ENCODE results near the gene GP1BB. TPM values are rescaled to one million over a fixed set of nuclear protein-coding genes. Genes with fewer than 3 reads are reported as not detected.

Gene GP1BB
- total RNA-seq, 5 donors from 2014 or later (not counting 1 experiment from before 2014, with no cell fraction given) = 0.19 to 2.1 (median 0.36) TPM

DNA sequence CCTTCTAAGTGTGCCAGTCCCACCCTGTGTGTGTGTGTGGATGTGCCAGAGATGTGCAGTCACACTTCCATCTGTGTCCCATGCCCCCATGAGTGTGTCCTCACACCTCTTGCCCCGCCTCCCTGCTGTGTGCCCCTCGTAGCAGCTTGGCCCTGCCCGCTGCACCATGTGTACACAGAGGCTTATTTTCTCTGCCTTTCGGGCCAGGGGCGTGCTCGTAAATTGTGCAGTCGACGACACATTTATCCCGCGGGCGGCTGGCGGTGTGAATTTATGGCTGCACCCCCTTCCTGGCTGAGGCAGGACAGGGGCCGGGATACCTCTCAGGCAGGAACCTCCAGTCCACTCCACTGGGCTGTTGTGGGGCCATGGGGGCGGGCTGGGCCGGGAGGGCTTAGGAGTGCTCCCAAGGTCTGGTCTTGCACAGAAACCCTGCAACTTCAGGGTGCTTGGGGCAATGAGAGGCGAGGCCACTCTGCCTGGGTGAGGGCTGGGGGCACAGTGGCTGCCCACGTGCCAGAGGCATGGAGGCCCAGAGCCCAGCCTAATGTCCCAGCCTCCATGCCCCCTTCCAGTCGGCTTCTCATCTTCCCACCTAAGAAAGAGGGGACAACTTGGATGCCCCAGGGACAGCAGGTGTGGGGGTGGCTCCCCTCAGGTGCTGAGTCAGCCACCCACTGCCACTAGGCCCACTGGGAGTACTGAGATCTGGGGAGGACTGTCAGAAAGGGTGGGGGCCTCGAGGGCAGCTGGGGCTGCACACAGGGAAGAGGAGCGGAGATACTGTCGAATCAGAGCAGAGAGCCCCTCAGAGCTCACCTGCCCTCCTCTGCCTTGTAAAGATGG is 12.5 kb downstream of the GP1BB start:
- Mint-ChIP-seq H3K27me3 (no peaks in the 10 kb centered on the region), H3K4me3 (no peak overlapping the region), H3K27ac (no peak overlapping the region), H3K36me3 (no peaks in the 10 kb centered on the region), H3K9me3 (no peaks in the 10 kb centered on the region), H3K4me1 (peaks cover 0 to under 1% (median 0%) of the 10 kb centered on the region in 3 donors)
- Histone ChIP-seq H3K4me1 (ENCODE audit: control insufficient read depth in 1 of 2, extremely low read depth in 1 of 2, insufficient read depth in 2 of 2, low read length in 2 of 2) (peaks cover 0 to 5% of the 10 kb centered on the region in 2 experiments), H3K27me3 (replicated peaks in 1 of 2; ENCODE audit: control insufficient read depth in 2 of 2, extremely low read depth in 1 of 2, insufficient read depth in 2 of 2, low read length in 1 of 2) (peaks cover 0 to 9% of the 10 kb centered on the region in 2 experiments), H3K27ac (ENCODE audit: low read length) (no peak overlapping the region), H3K4me3 (ENCODE audit: control insufficient read depth in 1 of 2, extremely low read depth in 1 of 2, low read length in 1 of 2) (no peak overlapping the region), H3K36me3 (ENCODE audit: control insufficient read depth in 2 of 2, extremely low read depth in 1 of 2, insufficient read depth in 1 of 2, low read length in 1 of 2) (no peaks in the 10 kb centered on the region), H3K9me3 (no peaks in the 10 kb centered on the region)
- ChIA-PET POLR2A (no interaction called here), CTCF (no interaction called here)
- WGBS (ENCODE audit: insufficient coverage) = 77% methylated on average over 15 of the region's 21 CpGs
- ATAC-seq (replicated peaks in 1 of 4) (no peak), DNase-seq (no peak)

DNA sequence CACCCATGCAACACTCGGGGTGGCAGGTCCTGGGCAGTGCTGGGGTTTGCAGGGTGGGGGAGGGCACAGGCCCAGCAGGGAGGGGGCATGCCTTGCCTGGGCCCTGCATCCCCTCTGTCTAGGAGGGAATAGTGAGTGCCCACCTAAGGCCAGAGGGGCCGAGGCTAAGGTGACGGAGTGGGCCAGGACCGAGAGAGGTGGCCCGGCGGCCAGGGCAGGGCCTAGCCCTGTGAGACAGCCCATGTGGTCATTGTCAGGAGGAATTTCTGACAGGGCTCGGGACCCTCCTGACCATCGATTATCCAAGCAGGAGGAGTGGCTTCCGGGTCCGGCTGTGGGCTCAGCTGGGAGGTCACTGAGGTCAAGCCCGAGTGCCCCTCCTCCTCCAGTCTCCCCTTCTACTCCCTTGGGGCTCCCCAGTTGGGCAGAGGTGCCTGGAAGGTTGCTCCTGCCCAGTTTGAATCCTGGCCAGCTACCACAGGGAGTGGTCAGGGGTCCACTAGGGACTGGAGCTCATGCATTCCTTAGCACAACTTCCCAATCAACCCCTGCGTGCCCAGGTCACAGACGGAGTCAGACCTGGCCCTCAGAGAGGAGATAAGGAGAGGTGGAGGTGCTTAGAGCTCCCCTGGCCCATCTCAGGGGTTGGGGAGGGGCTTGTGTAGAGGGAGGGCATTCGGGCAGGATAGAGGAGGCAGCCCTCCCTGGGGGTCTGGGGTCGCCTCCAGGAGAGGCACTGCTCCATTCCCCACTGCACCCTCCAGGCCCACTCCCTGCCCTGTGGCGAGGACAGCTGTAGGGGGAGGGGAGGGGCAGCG is 14.7 kb downstream of the GP1BB start:
- POLR2A ChIA-PET = no interaction called here
- Mint-ChIP-seq H3K4me1 (no peaks in the 10 kb centered on the region), H3K4me3 (no peak overlapping the region), H3K9me3 (no peaks in the 10 kb centered on the region), H3K27ac (no peak overlapping the region), H3K36me3 (no peaks in the 10 kb centered on the region), H3K27me3 (no peaks in the 10 kb centered on the region)
- no peaks in the 10 kb centered on the region for H3K9me3 ChIP-seq
- no peak for DNase-seq
- H3K4me3 ChIP-seq (ENCODE audit: control insufficient read depth in 1 of 2, extremely low read depth in 1 of 2, low read length in 1 of 2) = no peak overlapping the region
- 88% methylated on average over 6 of the region's 17 CpGs for whole genome bisulfite sequencing (ENCODE audit: insufficient coverage)
- no peak for ATAC-seq (replicated peaks in 1 of 4)
- no peak overlapping the region for H3K27ac ChIP-seq (ENCODE audit: low read length)
- peaks cover 0 to 3% of the 10 kb centered on the region in 2 experiments for H3K27me3 ChIP-seq (replicated peaks in 1 of 2; ENCODE audit: control insufficient read depth in 2 of 2, extremely low read depth in 1 of 2, insufficient read depth in 2 of 2, low read length in 1 of 2)
- H3K36me3 ChIP-seq (ENCODE audit: control insufficient read depth in 2 of 2, extremely low read depth in 1 of 2, insufficient read depth in 1 of 2, low read length in 1 of 2) = no peaks in the 10 kb centered on the region
- no peaks in the 10 kb centered on the region for H3K4me1 ChIP-seq (ENCODE audit: control insufficient read depth in 1 of 2, extremely low read depth in 1 of 2, insufficient read depth in 2 of 2, low read length in 2 of 2)
- CTCF ChIA-PET = no interaction called here

- POLR2A ChIA-PET = no interaction called here
- Mint-ChIP-seq H3K4me1 (no peaks in the 10 kb centered on the region), H3K36me3 (no peaks in the 10 kb centered on the region), H3K4me3 (no peak overlapping the region), H3K27me3 (no peaks in the 10 kb centered on the region), H3K27ac (no peak overlapping the region), H3K9me3 (no peaks in the 10 kb centered on the region)
- no peaks in the 10 kb centered on the region for H3K36me3 ChIP-seq (ENCODE audit: control insufficient read depth in 2 of 2, extremely low read depth in 1 of 2, insufficient read depth in 1 of 2, low read length in 1 of 2)
- H3K27me3 ChIP-seq (replicated peaks in 1 of 2; ENCODE audit: control insufficient read depth in 2 of 2, extremely low read depth in 1 of 2, insufficient read depth in 2 of 2, low read length in 1 of 2) = peaks cover 0 to 3% of the 10 kb centered on the region in 2 experiments
- no peaks in the 10 kb centered on the region for H3K9me3 ChIP-seq
- H3K4me3 ChIP-seq (ENCODE audit: control insufficient read depth in 1 of 2, extremely low read depth in 1 of 2, low read length in 1 of 2) = no peak overlapping the region
- WGBS (ENCODE audit: insufficient coverage) = 75% methylated on average over 29 of the region's 31 CpGs
- H3K4me1 ChIP-seq (ENCODE audit: control insufficient read depth in 1 of 2, extremely low read depth in 1 of 2, insufficient read depth in 2 of 2, low read length in 2 of 2) = no peaks in the 10 kb centered on the region
- no peak for ATAC-seq (replicated peaks in 1 of 4)
- H3K27ac ChIP-seq (ENCODE audit: low read length) = no peak overlapping the region
- CTCF ChIA-PET = no interaction called here
- DNase-seq = no peak
These were observed 15.5 kb downstream of the GP1BB start for GRCh38 chr22:19738664-19739447.

DNA sequence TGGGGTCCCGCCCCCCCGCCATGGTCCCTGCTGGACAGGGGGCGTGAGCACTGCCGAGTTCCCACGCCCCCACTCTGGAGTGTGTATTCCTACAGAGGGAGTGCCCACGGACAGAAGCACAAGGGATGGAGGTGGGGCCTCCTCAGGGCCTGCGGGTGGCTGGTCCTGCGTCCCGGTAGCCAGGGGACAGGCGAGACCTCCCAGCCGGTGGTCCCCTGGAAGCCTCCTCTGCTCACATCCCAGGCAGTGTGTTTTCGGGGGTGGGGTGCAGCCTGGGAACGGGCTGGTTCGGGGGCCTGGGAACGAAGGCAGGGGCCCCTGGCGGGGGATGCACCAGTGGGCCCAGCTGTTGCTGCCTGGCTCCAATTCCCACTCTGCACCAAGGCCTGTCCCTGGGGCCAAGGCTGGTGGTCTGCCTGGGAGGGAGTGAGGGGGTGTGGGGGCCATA is 16.1 kb downstream of the GP1BB start:
- no peak overlapping the region for H3K27ac ChIP-seq (ENCODE audit: low read length)
- H3K27me3 ChIP-seq (replicated peaks in 1 of 2; ENCODE audit: control insufficient read depth in 2 of 2, extremely low read depth in 1 of 2, insufficient read depth in 2 of 2, low read length in 1 of 2) = no peaks in the 10 kb centered on the region
- Mint-ChIP-seq H3K9me3 (no peaks in the 10 kb centered on the region), H3K4me1 (no peaks in the 10 kb centered on the region), H3K27ac (no peak overlapping the region), H3K4me3 (no peak overlapping the region), H3K36me3 (no peaks in the 10 kb centered on the region), H3K27me3 (no peaks in the 10 kb centered on the region)
- 72% methylated on average over 15 of the region's 16 CpGs for WGBS (ENCODE audit: insufficient coverage)
- no peaks in the 10 kb centered on the region for H3K4me1 ChIP-seq (ENCODE audit: control insufficient read depth in 1 of 2, extremely low read depth in 1 of 2, insufficient read depth in 2 of 2, low read length in 2 of 2)
- ATAC-seq (replicated peaks in 1 of 4) (no peak), DNase-seq (no peak)
- no peaks in the 10 kb centered on the region for H3K36me3 ChIP-seq (ENCODE audit: control insufficient read depth in 2 of 2, extremely low read depth in 1 of 2, insufficient read depth in 1 of 2, low read length in 1 of 2)
- H3K9me3 ChIP-seq = no peaks in the 10 kb centered on the region
- ChIA-PET POLR2A (no interaction called here), CTCF (no interaction called here)
- no peak overlapping the region for H3K4me3 ChIP-seq (ENCODE audit: control insufficient read depth in 1 of 2, extremely low read depth in 1 of 2, low read length in 1 of 2)

- H3K36me3 Mint-ChIP-seq = no peaks in the 10 kb centered on the region
- Histone ChIP-seq H3K4me3 (ENCODE audit: control insufficient read depth in 1 of 2, extremely low read depth in 1 of 2, low read length in 1 of 2) (no peak overlapping the region), H3K27ac (ENCODE audit: low read length) (no peak overlapping the region), H3K27me3 (replicated peaks in 1 of 2; ENCODE audit: control insufficient read depth in 2 of 2, extremely low read depth in 1 of 2, insufficient read depth in 2 of 2, low read length in 1 of 2) (no peaks in the 10 kb centered on the region), H3K4me1 (ENCODE audit: control insufficient read depth in 1 of 2, extremely low read depth in 1 of 2, insufficient read depth in 2 of 2, low read length in 2 of 2) (no peaks in the 10 kb centered on the region), H3K9me3 (no peaks in the 10 kb centered on the region), H3K36me3 (ENCODE audit: control insufficient read depth in 2 of 2, extremely low read depth in 1 of 2, insufficient read depth in 1 of 2, low read length in 1 of 2) (no peaks in the 10 kb centered on the region)
- 73% methylated on average over 7 of the region's 7 CpGs for WGBS (ENCODE audit: insufficient coverage)
- DNase-seq (no peak), ATAC-seq (replicated peaks in 1 of 4) (no peak)
- no peak overlapping the region for H3K27ac Mint-ChIP-seq
- H3K4me3 Mint-ChIP-seq = no peak overlapping the region
- POLR2A ChIA-PET = no interaction called here
- H3K4me1 Mint-ChIP-seq = no peaks in the 10 kb centered on the region
- CTCF ChIA-PET = no interaction called here
- no peaks in the 10 kb centered on the region for H3K27me3 Mint-ChIP-seq
- H3K9me3 Mint-ChIP-seq = no peaks in the 10 kb centered on the region
These were observed 16.6 kb downstream of the GP1BB start for GRCh38 chr22:19739911-19740449.

- no peak for ATAC-seq (replicated peaks in 1 of 4)
- no peaks in the 10 kb centered on the region for H3K4me1 Mint-ChIP-seq
- POLR2A ChIA-PET = no interaction called here
- WGBS (ENCODE audit: insufficient coverage) = 89% methylated on average over 9 of the region's 15 CpGs
- no peaks in the 10 kb centered on the region for H3K27me3 Mint-ChIP-seq
- Histone ChIP-seq H3K9me3 (no peaks in the 10 kb centered on the region), H3K4me3 (ENCODE audit: control insufficient read depth in 1 of 2, extremely low read depth in 1 of 2, low read length in 1 of 2) (no peak overlapping the region), H3K27ac (ENCODE audit: low read length) (no peak overlapping the region), H3K4me1 (ENCODE audit: control insufficient read depth in 1 of 2, extremely low read depth in 1 of 2, insufficient read depth in 2 of 2, low read length in 2 of 2) (no peaks in the 10 kb centered on the region), H3K27me3 (replicated peaks in 1 of 2; ENCODE audit: control insufficient read depth in 2 of 2, extremely low read depth in 1 of 2, insufficient read depth in 2 of 2, low read length in 1 of 2) (no peaks in the 10 kb centered on the region), H3K36me3 (ENCODE audit: control insufficient read depth in 2 of 2, extremely low read depth in 1 of 2, insufficient read depth in 1 of 2, low read length in 1 of 2) (no peaks in the 10 kb centered on the region)
- H3K4me3 Mint-ChIP-seq = no peak overlapping the region
- H3K36me3 Mint-ChIP-seq = no peaks in the 10 kb centered on the region
- CTCF ChIA-PET = no interaction called here
- H3K27ac Mint-ChIP-seq = no peak overlapping the region
- no peak for DNase-seq
- no peaks in the 10 kb centered on the region for H3K9me3 Mint-ChIP-seq
These were observed 17.2 kb downstream of the GP1BB start for GRCh38 chr22:19740586-19740985.
